GM18519 (cell line): Measurements from ENCODE around the gene TGM4.

Experiments used
- ATAC-seq: cut with Tn5 transposase; IDR thresholded peaks from one replicate; pipeline ENCODE4 v1.9.1; 2021; ENCODE audit warnings: mild to moderate bottlenecking, moderate library complexity; ENCODE audit not compliant: unreplicated experiment, low FRiP score

TGM4 gene

DNA sequence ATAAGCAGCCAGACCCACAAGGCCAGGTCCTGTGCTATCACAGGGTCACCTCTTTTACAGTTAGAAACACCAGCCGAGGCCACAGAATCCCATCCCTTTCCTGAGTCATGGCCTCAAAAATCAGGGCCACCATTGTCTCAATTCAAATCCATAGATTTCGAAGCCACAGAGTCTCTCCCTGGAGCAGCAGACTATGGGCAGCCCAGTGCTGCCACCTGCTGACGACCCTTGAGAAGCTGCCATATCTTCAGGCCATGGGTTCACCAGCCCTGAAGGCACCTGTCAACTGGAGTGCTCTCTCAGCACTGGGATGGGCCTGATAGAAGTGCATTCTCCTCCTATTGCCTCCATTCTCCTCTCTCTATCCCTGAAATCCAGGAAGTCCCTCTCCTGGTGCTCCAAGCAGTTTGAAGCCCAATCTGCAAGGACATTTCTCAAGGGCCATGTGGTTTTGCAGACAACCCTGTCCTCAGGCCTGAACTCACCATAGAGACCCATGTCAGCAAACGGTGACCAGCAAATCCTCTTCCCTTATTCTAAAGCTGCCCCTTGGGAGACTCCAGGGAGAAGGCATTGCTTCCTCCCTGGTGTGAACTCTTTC is 39.6 kb downstream of the TGM4 start:
- no peak for ATAC-seq

DNA sequence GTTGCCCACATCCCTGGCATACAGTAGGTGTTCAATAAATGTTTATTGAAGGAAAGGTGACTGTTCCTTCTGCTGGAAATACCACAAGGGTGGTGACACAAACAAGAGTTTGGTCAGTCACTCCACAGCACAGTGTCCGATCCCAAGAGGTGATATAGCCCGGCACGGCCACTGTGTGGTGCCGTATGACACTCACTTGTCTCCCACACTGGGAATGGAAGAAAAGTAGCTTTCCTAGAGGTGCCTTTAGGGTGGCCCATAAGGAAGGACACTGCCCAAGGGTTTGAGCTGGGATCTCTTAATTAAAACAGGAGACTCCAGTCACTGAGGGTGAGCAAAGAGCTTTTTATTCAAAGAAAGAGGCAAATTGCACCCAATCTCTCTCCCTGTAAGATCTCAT is 40.5 kb downstream of the TGM4 start:
- no peak for ATAC-seq

DNA sequence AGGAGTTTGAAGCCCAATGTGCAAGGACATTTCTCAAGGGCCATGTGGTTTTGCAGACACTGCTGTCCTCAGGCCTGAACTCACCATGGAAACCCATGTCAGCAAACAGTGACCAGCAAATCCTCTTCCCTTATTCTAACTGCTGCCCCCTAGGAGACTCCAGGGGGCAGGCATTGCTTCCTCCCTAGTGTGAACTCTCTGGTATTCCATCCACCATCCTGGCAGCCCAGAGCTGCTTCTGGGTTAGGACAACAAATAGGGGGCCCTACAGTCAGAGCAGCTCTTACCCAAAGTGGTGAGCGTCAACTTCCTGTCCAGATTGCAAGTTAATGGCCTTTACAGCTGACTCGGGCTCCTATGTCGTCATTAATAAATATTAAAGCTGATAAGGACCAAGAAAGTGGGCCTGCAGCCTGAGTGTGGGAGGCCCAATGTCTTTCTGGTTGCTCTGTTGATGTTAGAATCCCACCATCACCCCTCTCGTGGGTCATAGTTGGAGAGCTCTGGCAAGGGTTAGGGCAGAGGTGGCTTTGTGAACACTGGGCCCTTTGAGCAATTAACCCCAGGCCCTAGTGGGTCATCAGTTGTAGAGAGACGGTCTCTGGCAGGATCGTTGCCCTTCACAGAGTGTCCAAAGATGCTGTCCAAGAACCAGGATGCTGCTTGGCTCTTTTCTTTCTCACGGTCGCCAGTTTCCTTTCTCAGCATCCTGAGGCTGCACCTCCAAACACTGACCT is 41.5 kb downstream of the TGM4 start:
- no peak for ATAC-seq

DNA sequence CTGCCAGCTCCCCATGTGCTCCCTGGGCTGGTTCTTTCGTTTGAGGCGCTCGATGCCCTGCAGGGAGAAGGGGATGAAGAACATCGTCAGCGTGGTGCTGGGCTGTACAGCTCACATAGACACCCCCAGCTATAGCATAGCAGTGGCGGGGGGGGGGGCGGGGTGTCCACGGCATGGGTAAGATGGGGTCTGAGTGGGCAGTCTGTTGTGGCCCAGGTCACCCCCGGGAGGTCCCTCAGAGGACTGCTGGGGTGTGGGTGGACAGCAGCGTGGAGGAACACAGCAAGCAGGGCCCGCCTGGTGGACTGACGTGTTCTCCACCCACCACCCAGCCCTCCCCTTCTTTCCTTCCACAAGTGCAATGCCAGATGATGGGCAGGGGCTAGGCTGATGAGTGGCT is 43.7 kb downstream of the TGM4 start:
- ATAC-seq: no peak

DNA sequence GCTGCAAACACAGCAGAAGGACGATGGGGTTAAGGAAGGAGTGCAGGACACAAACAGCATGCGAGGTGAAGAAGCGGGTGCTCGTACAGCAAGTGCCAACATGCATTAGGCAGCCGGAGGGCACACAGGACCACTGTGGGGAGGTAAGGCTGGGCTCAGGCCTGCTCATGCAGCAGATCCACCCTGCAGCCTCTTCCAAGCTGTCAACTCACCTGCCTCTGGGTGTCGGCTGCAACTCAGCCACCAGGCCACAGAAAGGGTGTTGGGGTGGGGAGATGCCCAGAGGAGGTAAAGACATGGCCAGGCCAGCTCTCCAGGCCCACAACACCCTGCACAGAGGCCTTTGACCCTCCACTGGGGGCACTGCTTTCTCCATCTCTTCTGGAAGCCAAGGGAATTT is 44.2 kb downstream of the TGM4 start:
- ATAC-seq: no peak

DNA sequence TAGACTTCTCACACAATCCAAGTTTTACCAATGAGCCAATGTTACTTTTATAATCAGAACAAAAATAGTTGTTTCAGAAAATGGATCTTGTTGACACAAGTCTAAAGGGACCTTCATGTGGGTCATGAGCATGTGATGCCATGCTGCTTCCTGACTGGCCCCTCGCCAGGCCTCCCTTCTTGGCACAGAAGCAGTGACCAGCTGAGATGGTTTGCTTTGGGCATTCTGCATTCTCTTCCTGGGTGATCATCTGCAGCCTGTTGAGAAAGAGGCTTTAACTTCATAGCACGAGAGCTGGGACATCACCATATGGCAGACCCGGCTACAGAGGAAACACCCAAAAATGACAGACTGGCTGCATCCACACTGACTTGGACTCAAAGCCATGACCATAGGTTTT is 45.7 kb downstream of the TGM4 start:
- ATAC-seq: no peak

DNA sequence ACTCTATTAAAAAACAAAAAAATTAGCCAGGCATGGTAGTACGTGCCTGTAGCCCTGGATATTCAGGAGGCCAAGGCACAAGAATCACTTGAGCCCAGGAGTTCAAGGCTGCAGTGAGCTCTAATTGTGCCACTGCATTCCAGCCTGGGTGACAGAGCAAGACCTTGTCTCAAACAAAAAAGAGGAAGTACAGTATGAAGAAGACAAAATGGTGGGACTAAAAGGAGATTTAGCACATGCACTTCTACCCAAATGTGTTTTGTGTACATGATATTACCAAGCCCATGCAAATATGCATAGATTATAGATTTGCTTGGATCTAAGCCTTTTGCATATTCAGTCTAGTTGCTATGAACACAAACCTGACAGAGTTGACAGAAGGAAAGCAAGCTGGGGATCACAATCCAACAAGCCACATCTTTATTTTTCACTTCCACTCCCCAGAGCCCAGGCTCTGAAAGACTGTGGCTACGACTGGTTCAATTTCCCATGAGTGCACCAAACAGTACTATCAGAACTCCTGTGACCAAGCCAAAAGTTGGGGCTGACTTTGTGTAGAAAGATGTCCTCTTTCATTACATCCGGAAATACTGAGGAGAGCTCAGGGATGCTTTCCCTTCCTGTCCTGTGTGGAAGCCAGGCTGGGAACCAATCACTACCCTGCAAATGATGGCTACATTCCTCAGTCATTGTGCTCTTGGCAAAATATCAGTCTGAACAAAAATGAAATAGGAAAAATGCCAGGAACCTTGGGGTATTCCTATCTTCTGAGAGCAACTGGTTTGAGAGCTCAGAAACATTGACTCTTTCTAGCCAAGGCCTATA is 49.4 kb downstream of the TGM4 start:
- no peak for ATAC-seq

DNA sequence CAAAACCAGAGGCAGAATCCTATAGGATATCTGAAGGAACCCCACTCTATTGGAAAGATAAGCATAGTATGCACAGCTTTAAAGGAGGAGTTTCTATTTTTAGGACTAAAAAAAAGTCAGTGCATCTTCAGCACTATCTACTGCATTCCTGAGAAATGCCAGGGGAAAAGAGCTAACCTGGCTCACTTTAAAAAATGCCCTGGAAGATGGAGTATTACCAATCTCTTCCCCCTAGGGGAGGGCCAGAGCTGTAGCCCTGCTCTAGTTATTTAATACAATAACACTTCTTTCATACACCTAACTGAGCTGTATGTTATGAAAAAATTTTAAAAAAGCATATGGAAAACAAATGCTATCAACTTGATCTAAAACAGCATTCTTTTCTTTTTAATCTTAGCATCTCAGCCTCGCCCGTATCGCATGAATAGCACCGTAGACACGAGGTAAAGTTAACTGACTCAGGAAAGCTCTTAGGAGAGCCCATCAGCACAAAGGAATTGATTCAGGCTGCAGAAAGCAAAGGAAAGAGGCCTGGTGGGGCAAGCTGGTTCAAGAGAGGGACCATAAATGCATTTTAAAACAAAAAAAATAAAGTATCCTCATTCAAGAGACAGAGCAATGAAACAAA is 50.2 kb downstream of the TGM4 start:
- no peak for ATAC-seq

DNA sequence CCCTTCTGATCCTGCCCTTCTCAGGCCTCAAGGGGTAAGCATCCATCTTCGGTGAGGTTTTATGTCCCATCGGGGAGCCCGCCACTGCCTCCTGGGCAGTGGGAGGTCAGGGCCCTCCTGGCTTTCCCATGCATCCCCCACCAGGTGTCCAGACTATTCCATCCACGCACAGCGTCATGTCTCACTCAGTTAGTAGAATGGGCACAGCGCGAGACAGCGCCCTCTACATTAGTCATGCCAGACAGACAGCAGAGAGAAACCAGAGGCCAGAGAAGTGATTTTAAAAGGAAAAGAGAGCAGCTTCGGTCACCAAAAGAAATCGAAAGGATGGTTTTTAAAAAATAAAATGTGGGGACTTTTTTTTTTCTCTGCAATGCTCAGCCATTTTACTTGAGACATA is 51.8 kb downstream of the TGM4 start:
- no peak for ATAC-seq

DNA sequence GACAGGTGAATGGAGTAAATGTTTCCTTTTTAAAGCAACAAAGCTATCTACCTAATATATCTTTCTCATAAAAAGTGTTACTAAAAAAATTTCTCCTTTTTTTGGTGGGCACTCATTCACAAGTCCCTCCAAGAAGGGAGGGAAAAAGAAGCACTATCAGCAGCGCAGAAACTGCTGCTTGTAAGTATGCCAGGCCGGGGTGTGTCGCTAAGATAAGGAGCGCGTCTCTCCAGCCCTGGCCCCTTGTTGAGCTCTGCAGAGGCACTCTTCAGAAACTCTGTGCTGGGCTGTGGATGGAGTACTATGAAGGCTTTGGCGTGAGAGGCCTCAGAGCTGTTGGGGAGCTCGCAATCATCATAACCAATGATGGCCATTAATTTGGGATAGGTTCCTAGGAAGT is 52.5 kb downstream of the TGM4 start:
- no peak for ATAC-seq

DNA sequence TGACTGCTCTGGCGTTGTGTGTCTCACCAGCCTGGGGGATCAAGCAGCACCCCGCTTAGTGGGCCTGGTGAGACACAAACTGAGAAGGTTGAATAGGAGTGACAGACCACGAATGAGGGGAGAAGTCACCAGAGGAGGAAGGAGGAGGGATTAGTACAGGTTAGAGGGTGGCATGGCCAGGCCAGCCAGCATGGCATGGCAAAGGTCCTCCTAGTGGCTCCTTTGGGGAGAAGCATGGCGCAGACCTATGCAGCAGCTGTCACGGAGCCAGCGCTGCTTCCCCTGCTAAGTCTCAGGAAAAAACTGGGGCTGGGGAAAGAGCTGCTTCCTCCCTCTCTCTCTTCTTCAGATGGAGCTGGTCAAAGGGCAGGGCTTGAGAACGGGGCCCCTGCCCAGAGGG is 53.0 kb downstream of the TGM4 start:
- no peak for ATAC-seq

DNA sequence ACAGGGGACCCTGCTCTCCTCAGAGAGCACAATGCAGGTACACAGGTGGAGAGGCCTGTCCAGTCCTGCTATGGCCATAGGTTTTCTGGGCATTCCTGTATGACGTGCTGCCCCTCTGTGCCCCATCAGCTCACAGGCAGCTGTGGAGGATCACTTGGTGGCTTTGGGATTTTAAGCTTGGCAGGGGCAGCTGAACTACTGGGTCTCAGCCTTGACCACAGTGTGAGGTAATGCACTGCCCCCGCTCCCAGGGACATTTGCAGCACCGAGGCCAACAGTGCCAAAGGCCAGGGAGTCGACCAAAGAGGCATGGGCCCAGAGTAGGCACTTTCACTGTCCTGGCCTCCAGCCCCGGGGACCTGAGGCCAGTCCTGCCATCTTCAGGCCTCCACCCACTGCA is 55.4 kb downstream of the TGM4 start:
- no peak for ATAC-seq

DNA sequence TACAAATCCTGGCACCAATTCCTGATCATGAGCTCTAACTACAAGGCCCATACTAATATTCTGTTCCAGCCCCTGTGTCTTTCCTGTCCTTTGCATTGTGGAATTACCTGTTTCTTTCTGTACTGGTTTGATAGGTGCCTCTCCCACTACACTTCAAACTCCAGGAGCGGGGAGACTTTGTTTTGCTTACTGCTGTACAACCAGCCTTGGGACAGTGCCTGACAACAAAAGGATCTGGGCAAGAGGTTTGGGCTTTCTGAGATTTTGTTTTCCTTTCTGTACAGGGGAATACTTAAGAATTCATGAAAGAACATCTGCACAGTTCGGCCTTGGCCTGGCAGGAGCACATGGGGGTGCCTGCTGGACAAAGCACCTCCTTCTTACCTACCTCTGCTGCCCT is 56.5 kb downstream of the TGM4 start:
- ATAC-seq: no peak

DNA sequence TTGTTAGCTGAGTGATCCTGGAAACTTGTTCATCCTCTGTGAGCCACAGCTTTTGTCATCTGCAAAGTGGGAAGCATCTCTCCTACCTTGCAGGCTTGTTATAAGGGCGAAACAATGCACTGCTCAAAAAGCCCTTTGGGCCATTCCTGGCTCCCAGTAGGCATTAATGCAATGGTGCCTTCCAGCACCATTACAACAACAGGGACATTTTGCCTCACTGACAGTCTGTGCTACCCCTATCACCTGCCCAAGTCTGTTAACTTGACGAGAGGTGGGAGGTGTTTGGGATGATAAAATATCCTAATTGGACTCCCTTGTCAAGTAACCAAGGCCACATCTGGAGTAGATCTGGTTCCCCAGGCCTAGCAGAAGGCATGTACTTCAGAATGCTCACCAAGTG is 57.4 kb downstream of the TGM4 start:
- no peak for ATAC-seq

DNA sequence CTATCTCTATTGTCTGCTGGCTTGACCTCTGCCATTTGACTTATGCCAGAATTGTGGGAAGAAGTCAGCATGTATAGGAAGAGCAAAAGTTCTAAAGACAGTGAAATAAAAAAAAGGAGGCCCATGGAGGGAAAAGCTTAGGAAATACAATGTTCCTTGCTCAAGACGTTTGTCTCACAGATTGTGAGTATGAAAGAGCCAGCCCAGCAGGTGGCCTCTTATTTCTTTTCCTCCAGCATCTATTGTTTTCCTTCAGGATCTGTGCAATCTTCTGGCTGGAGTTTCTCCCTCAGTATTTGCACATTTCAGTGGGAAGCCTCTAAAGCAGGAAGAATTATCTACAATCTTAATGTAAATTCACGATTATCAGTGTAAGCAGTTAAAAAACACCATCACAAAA is 57.9 kb downstream of the TGM4 start:
- ATAC-seq: no peak

DNA sequence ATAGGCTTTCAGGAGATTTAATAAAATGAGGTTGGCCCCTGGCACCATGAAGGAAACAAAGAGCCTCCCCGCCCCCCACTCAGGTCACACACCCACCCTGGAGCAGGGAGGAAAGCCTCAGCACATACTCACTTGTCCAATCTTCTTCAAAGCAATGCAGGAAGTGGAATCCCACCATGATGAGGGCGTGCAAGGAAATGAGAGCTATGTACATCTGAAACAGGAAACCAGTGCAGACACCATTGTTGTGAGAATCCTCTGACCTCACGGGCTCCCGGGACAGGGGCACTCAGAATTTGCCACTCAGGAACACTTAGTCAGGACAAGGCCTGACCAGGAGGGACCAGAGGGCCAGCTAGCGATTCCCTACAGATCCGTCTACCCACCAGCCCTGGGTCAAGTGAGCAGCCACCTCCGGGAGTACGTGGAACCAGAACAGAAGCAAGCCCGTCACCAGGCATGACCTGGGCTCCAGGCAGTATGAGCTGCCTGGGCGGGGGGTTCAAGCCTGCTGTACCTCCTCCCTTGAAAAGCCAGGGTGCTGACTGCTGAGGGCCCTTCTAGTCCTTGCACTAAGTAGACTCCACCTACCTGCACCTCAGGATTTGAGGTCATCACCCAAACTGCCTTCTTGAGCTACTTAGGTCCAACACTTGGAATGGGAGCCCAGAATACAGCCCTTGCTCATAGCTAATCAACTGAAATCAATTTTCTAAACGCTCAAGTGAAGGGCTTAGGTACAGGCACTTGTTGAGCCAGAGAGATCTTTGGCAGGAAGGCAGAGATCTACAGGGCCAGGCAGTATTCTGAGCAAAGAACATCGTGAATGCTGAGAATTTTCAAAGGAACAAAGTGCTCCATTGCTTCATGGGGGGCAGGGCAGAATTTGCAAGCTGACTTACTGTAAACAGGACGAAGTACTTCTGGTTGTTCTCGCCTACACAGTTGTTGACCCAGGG is 58.9 kb downstream of the TGM4 start:
- ATAC-seq: no peak

DNA sequence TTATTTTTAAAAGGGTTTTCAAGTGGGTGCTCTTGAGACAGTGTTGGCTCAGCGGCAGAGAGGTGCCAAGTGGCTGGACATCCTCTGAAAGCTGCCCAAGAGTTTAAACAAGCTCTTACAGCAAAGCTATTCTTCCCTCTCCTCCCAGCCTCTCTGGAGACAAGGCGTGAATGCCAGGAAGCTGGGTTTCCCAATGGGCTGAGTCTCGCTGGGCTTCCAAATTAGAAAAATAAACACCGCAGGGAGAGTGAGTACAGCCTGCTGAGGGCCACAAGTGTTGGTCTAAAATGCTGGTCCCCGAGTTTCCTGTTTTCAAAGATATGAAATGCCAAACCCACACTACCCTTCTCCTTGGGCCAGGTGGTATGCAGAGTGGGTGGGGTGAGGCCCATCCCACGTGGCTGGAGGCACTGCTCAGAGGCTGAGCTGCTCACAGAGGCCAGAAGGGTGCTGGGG is 65.2 kb downstream of the TGM4 start:
- no peak for ATAC-seq

DNA sequence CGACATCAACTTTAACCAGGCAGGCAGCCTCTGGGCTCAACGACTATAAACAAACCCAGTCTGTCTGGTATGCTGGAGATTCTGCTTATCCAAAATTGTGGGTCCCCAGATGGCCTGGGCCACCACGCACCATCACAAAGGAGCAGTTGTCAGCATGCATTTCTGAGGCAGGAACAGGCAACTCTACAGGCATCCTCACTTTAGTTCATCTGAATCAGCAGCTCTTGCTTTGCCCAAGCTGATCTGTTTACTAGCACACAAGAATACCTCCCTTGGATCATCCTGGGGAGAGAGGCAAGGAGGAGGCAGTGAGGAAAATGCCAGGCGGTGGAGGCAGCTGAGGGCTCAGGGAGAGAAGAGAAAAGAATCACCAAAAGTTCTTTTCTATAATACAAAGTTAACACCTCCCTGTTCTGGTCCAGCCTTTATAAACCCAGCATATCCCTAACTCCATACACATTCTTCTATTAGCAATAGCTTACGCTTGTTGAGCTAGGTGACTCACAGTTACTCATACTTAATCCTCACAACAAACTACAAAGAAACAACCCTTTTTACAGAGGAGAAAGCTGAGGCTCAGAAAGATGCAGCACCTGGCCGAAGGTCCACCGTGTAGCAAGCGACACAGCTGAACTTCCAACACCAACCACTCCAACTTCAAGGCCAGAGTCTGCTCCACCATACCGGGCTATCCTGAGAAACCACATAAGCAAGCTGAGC is 68.0 kb downstream of the TGM4 start:
- ATAC-seq: no peak

DNA sequence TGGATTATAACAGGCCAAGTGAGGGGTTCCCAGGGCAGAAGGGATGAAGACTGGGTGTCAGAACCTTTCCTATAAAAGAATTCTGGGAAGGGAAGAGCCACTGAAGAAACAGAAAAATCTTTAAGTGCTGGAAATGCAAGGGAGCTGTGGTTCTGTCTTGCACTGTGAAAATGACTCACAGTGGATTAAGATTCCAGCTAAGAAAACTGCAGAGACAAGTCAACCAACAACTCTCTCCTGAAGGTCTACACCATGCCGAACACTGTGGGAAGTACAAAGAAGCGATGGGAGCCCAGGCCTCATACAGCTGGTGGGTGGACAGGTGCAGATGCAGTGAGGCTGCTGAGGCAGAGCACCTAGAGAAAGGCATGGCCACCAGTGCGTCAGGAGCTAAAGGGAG is 73.8 kb downstream of the TGM4 start:
- no peak for ATAC-seq
